A204.1 (cell line): ENCODE measurements around the gene CYP17A1.
A peak's percentile ranks its signal among the peaks of the same experiment; 100 is the strongest.
"Not testable (repeated sequence)": the region's sequence is repeated elsewhere in the genome, so short reads cannot be mapped to it uniquely, and the experiment has no call there.

Source experiments
- FAIRE-seq: peaks from 2 replicates; lab custom pipeline; 2012; peaks lifted over from hg19 to GRCh38; lab: Jason Lieb, UNC

Gene CYP17A1, protein sequence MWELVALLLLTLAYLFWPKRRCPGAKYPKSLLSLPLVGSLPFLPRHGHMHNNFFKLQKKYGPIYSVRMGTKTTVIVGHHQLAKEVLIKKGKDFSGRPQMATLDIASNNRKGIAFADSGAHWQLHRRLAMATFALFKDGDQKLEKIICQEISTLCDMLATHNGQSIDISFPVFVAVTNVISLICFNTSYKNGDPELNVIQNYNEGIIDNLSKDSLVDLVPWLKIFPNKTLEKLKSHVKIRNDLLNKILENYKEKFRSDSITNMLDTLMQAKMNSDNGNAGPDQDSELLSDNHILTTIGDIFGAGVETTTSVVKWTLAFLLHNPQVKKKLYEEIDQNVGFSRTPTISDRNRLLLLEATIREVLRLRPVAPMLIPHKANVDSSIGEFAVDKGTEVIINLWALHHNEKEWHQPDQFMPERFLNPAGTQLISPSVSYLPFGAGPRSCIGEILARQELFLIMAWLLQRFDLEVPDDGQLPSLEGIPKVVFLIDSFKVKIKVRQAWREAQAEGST

DNA sequence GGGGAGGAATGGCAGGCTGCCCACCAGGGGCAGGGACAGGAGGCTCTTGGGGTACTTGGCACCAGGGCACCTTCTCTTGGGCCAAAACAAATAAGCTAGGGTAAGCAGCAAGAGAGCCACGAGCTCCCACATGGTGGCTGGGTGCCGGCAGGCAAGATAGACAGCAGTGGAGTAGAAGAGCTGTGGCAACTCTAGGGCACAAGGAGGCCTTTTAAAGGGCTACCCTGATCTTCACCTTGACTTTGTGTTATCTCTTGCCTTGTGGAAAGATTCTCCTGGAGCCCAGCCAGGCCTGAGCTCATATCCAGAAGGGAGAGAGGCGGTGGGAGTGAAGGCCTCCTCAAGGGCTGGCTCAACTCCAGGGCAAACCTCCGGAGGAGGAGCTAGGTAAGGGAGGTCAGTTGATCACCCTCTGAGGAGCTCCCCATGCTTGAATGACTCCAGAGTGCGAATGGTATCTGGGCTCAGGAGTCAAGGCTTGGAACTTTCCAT lies at the start of gene CYP17A1:
Gene CYP17A1, minus strand, starts transcription at position 184 of the 492 bp plus-strand sequence. Its CDS starts 52 bp downstream, at position 132.
- no peak for FAIRE-seq

DNA sequence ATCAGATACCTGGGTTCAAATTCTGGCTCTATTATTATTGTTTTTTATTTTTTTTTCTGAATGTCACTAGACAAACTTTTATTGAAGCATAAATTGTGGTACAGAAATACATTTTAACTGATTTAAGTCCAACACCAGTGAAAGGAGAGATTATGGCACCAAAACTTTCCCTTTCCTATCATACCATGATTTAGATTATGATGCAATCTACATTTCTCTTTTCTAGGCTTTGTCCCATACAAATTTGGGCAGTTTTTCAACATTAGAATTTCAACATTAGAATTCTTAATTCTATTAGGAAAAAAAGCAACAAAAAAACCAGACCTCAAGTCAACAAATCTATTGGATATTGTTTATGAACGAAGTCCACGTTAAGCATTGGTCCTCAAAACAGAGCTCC lies 43.0 kb upstream of the CYP17A1 start:
- no peak for FAIRE-seq

DNA sequence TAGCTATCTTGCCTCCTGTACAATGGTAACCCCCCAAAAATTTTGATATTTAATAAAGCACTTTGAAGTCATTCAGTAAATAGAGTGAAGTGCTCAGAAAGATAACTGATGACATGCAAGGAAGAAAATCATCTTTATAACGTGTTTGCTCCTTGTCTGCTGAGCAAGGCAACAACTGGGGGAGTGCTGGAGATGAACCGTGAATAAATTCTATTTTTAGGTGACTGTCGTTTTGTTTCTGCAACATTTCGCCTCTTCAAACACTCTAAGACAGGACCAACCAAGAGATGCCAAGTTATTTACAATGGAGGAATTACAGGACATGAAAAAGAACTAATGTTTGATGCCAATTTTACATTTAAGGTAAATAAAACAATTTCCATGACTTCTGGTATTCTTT lies 41.4 kb upstream of the CYP17A1 start:
- FAIRE-seq = no peak

DNA sequence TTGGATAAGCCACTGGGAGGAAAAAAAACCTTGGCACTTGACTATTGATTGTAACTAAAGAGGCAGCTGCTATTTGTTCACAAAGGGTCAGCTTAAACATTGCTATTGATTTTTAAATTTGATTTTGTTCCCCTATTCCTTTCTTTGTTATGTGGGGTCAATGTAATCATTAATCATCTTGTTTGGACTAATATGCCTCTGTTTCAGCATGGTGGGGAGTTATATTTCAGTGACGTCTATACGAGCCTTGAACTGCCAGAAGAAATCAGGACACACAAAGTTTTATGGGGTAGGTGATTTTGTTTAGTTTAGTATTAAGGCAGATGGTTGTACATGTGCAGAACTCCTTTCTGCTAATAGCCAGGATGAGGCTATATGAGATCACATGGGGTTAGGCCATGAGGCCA lies 39.5 kb upstream of the CYP17A1 start:
- no peak for FAIRE-seq

DNA sequence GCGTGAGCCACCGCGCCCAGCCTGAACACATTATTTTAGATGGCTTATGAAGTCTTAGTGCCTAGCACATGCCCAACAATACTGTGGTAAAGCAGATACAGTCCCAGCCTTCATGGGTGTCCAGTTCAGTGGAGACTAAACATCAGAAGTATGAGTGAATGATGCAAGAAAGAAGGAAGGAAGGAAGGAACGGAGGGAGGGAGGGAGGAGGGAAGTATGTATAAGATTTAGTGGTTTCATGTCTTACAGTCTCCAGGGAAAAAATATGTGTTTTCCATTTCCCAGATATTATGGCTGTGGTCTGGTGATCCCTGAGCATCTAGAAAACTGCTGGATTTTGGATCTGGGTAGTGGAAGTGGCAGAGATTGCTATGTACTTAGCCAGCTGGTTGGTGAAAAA lies 35.0 kb upstream of the CYP17A1 start:
- no peak for FAIRE-seq

DNA sequence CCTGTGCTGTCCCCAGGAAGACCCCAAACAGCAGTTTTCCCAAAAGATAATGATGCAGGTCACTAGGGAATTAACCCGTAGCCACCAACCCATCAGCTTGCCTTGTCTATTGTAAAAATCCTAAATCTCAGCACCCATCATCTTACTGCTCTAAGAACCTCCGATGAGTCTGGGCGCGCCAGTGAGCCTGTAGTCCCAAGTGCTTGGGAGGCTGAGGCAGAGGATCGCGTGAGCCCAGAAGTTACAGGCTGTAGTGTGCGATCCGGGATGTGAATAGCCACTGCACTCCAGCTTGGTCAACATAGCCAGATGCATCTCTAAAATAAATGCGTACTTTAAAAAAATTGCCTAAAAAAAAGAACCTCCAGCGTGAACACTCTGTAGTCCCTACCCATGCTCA lies 33.0 kb upstream of the CYP17A1 start:
- FAIRE-seq = no peak

DNA sequence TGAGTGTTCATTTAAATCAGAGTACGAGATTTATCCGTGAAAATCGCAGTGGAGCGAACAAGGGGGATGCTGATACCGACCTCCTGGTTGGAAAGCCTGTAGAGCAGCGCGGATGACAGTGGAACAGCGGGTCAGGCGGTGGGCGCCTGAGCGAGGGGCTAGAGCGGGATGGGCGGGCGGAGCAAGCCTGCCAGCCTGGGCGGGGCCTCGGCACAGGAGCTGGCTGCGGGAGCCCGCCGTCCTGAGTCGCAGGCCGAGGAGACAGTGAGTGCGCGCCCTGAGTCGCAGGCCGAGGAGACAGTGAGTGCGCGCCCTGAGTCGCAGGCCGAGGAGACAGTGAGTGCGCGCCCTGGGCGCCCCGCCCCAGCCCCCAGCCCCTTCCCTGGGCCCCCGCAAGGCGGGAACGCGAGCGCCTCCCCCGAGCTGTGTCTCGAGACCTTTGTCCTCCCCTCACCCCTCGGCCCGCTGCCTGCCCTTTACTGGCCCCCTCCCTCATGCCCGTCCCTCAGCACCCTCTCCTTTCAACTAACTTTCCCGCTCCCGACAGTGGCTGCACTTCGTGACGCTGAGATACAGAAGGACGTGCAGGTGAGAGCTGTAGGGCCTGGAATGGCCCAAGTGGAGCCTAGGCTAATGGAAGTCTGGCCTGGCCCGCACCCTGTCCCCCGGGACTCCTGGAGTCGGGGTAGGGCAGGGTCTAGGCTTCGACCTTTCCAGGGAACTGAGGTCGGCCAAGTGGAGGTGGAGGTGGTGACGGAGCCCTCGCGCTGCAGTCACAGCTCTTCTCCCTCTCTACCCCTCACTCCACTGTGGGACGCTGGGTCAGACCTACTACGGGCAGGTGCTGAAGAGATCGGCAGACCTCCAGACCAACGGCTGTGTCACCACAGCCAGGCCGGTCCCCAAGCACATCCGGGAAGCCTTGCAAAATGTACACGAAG lies 32.3 kb upstream of the CYP17A1 start, which contains the start of gene AS3MT:
Gene AS3MT, plus strand, starts transcription at position 213 of the 941 bp plus-strand sequence. Its CDS starts 123 bp downstream, at position 336.
- FAIRE-seq = no peak

DNA sequence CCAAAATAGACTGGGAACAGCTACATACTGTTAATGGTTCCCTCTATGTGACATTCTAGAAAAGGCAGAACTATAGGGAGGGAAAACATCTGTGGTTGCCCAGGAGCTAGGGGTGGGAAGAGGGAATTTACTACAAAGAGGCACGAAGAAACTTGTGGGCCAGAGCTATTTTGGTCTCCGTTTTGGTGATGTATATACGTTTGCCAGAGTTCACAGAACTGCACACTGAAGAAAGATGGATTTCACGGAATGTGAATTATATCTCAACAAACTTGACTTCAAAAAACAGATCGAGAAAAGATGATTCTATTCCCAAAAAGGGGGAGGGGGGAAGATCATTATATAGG lies 31.7 kb upstream of the CYP17A1 start:
- no peak for FAIRE-seq

DNA sequence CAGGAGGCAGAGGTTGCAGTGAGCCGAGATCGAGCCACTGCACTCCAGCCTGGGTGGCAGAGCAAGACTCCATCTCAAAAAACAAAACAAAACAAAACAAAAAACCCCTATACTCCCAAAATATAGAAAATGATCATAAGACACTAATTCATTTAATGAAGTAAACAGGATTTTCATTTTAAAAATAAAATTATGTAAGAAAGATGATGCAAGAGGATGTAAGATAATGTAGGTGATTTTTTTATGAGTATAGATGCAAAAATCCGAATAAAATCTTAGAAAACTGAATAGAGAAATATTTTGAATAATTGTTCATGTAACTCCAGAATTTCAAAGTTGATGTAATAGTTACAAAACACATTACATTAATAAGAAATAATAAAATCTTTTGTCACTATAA lies 28.4 kb upstream of the CYP17A1 start:
- FAIRE-seq = peak; percentile 89

DNA sequence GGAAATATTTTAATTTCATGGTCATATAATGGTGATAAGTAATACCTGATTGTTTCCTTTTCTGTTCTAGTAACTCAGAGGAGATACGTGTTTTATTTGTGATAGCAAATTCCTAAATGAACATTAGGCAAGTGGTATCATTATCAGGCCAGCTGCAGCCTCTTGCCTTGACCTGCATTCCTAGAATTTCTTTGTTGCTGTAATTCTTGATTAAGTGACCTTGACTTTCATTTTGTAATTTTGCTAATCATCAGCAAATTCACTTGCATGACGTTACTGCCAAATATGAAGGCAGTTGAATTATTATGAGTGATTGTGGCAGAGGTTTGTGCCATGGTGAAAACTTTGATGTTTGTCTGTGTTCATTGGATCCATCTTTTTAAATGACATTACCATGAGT lies 26.4 kb upstream of the CYP17A1 start:
- FAIRE-seq = no peak

DNA sequence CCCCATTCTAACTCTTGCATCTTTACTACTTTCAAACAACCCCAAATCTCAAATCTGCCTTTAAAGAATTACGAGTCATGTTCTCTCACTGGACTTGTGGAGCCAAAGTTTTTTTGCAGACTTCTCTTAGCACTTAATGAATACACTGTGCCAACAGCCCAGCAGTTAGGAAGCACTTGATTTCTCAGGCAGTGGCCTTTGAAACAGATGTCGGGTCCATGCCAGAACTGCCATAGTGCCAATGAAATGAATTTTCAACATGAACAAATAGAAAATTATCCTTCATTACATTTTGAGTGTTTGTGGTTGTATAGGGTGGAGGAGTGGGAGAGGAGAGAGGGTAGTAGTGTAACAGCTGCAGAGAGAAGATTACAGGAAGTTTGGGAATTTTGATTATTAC lies 22.7 kb upstream of the CYP17A1 start:
- no peak for FAIRE-seq

DNA sequence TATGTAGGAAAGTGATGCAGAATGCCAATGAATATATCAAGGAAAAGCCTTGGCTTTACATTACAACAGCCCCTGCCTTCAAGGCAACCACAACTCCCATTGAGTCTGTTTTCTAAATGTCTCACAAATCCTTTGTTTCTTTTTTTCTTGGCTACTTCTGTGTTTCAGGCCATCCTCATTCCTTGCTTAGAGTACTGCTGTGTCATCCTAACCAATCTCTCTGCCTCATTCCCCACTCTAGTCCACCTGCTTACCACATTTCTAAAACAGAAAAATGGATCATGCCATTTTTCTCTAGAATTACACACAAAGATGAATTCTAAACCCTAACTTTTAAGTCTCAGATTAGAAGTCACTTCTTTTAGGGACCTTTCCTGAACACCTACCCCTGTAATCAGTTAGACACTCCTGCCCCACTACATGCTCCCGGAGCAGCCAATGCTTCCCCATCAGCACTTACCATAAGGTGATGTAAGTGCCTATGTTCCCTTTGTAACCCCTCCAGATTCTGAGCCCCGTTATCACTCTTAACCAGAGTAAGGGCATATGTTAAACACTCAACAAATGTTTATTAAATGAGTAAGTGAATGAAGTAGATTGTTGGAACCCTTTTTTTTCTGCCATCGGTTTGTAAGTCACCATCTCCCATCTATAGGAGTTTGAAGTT lies 19.7 kb upstream of the CYP17A1 start:
- FAIRE-seq = no peak

DNA sequence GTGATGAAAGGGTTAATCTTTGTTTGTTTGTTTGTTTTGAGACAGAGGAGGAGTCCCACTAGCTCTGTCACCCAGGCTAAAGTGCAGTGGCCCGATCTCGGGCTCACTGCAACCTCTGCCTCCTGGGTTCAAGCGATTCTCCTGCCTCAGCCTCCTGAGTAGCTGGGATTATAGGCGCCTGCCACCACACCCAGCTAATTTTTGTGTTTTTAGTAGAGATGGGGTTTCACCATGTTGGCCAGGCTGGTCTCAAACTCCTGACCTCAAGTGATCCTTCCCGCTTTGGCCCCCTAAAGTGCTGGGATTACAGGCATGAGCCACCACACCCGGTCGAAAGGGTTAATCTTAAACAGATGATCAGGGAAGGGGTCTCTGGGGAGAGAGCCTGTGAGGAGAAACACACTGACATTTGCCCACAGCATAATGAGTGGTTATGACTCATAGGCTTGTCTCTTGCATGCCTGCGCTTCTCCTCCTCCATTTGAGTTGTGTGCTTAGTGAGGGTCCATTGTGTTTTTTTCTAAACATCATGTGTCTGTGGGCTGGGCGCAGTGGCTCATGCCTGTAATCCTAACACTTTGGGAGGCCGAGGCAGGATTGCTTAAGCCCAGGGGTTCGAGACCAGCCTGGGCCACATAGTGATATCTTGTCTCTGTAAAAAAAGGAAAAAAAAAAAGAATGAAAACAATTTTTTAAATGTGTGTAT lies 18.7 kb upstream of the CYP17A1 start:
- FAIRE-seq = not testable (repeated sequence)

DNA sequence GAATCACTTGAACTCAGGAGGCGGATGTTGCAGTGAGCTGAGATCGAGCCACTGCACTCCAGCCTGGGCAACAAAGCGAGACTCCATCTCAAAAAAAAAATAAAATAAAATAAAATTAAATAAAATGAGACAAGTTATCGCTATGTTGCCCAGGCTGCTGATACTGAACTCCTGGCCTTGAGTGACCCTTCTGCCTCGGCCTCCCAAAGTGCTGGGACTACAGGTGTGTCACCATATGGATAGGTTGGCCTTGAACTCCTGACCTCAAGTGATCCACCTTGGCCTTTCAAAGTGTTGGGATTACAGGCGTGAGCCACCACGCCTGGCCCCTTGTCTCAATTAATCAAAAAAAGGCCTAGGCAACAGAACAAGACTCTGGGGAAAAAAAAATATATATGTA lies 16.0 kb upstream of the CYP17A1 start:
- not testable (repeated sequence) for FAIRE-seq

DNA sequence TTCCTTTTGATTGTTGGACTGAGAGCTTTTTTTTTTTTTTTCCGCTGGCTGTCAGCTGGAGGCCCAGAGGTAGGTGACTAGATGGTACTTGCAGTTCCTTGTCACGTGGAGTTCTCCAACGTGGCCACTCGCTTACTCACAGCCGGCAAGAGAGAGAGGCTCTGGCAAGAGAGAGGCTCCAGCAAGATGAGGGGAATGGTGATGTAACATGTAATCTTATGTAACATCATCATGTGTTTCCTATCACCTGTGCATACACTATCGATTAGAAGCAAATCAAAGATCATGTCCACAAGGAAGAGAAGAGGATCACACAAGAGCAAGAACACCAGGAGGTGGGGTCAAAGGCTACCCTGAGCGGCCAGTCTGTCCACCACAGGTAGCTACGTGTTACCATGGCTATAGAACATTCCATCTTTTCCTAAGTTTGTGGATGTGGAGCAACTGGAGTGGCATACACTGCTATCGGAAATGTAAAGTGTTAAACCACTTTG lies 12.9 kb upstream of the CYP17A1 start:
- FAIRE-seq = no peak

DNA sequence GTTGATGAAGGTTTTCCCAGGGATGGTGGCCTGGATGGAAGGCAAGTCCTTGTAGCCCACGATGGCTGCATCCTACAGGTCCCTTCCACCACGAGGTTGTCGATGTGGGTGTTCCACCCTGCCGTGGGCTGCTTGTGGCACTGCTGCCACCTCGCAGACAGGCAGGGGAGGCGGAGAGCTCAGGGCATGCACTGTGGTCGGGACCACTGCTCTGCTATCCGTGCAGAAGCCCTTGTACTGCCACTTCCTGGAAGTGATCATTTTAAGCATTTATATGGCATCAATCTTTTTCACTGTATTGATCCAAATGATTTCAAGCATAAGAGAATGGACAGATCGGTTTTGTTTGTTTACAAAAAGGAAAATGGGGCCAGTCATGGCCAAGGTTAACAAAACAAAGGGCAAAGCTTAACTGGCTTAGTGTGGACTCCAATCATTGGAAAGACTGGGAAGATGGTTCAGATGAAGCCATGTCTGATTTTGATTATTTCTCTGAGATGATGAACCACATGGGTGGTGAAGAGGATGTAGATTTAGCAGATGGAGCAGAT lies 8.2 kb upstream of the CYP17A1 start:
- FAIRE-seq = no peak

DNA sequence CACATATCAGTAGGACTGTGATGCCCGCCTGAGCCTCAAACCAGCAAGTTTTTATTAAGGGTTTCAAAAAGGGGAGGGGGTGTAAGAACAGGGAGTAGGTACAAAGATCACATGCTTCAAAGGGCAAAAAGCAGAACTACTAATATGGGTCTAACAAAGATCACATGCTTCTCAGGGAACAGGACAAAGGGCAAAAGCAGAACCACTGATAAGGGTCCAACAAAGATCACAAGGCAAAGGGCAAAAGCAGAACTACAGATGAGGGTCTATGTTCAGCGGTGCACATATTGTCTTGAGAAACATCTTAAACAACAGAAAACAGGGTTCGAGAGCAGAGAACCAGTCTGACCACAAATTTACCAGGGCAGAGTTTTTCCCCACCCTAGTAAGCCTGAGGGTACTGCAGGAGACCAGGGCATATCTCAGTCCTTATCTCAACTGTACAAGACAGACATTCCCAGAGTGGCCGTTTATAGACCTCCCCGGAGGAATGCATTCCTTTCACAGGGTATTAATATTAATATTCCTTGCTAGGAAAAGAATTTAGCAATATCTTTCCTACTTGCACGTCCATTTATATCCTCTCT lies 7.1 kb upstream of the CYP17A1 start:
- not testable (repeated sequence) for FAIRE-seq

DNA sequence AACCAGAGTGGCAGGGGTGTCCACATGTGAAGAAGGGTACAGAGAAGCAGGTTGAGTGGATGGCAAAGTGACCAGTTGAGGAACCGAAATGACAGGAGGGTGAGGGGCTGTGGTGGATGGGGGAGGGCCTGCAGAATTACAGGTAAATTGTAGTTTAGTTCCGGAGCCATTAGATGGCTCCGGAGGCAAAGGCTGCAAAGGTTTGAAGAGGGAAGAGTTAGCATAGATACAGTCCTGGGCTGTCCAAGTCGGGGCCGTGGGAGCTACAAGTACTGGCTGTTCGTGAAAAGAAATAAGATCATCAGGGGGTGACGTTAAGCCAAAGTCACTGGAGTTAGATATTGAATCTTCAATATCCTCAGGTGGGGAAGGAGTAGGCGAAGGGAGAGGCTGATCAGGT lies 5.9 kb upstream of the CYP17A1 start:
- FAIRE-seq = not testable (repeated sequence)

DNA sequence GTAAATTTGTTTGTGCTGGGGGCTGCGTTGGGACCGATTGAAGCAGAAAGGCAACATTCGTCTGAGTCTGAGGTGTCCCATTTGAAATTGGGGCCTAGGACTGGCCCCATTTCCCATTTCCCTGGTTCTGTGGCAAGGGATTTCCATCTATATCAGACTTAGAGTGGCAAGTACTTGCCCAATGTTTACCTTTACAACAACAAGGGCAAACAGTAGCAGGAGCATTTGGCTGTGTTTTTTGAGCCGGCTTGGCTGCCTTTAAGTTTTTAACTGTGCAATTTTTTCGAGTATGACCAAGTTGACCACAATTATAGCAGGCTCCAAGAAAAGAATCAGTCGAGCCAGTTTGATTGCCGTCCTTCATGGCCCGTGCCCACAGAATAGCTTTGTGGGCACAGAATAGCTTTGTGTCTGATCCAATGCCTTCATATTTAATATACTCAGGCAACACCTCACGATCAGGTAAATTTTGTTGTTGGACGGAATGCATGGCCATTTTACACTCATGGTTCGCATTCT lies 4.7 kb upstream of the CYP17A1 start:
- no peak for FAIRE-seq

DNA sequence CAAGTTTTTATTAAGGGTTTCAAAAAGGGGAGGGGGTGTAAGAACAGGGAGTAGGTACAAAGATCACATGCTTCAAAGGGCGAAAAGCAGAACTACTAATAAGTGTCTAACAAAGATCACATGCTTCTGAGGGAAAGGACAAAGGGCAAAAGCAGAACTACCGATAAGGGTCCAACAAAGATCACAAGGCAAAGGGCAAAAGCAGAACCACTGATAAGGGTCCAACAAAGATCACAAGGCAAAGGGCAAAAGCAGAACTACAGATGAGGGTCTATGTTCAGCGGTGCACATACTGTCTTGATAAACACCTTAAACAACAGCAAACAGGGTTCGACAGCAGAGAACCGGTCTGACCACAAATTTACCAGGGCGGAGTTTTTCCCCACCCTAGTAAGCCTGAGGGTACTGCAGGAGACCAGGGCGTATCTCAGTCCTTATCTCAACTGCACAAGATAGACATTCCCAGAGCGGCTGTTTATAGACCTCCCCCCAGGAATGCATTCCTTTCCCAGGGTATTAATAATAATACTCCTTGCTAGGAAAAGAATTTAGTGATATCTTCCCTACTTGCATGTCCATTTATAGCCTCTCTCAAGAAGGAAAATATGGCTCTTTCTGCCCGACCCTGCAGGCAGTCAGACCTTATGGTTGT lies 1.2 kb upstream of the CYP17A1 start:
- FAIRE-seq = not testable (repeated sequence)
